ENCODE results near the gene RTP1.

GRCh38 chr3:187227658-187228258, 30.5 kb downstream of the RTP1 start:
- TF ChIP-seq YY1 (IDR thresholded peaks at IDR 0.05; ENCODE audit: insufficient read depth, insufficient read length) (no peak), SUZ12 (IDR thresholded peaks at IDR 0.05; ENCODE audit: extremely low read depth, insufficient read depth, insufficient read length) (no peak), ZNF274 (IDR thresholded peaks at IDR 0.05; ENCODE audit: low read depth, low read length) (no peak)
